Peyer's patch (tissue), 4 donors: ENCODE data around the gene INTS1. TPM values are rescaled to one million over a fixed set of nuclear protein-coding genes. Genes with fewer than 3 reads are reported as not detected.

Experiments used
- DNase-seq, 3 donors: peaks; one replicate each; pipeline ENCODE4 v3.0.0-alpha.2; 2017 to 2019
- H3K27ac ChIP-seq, 4 donors: fragments of 200-600 bp; sonication (generic); one replicate each; pipeline ENCODE4 v1.5.1; 2016 to 2019
- H3K27me3 ChIP-seq, 2 donors: fragments of 200-600 bp; sonication (generic); one replicate each; pipeline ENCODE4 v1.5.1; 2019
- H3K36me3 ChIP-seq, 3 donors: fragments of 200-600 bp; sonication (generic); one replicate each; pipeline ENCODE4 v1.5.1; 2016 to 2019
- H3K4me1 ChIP-seq, 4 donors: fragments of 200-600 bp; sonication (generic); one replicate each; pipeline ENCODE4 v1.5.1; 2016 to 2019
- H3K4me3 ChIP-seq, 4 donors: fragments of 200-600 bp; sonication (generic); 1 replicate in 3 of 4; 2 replicates in 1 of 4; pipeline ENCODE4 v1.5.1; 2016 to 2019; ENCODE audit warnings: mild to moderate bottlenecking in 1 of 4
- H3K9me3 ChIP-seq, 4 donors: fragments of 200-600 bp; sonication (generic); one replicate each; pipeline ENCODE4 v1.5.1; 2016 to 2019; ENCODE audit warnings: mild to moderate bottlenecking in 1 of 4
- CTCF ChIP-seq, 6 experiments: fragments of 450-650 bp in 4 of 6; fragments of 200-600 bp in 2 of 6; sonication (generic) in 1 of 6; IDR thresholded peaks; one replicate each; pipeline ENCODE4 v1.5.1; 2017 to 2019; ENCODE audit warnings: antibody characterized with exemption in 6 of 6, mild to moderate bottlenecking in 3 of 6, moderate library complexity in 1 of 6
- POLR2A ChIP-seq, 2 donors: fragments of 450-650 bp; IDR thresholded peaks; one replicate each; pipeline ENCODE4 v1.5.1; 2017; ENCODE audit warnings: antibody characterized with exemption in 2 of 2, mild to moderate bottlenecking in 2 of 2, moderate library complexity in 2 of 2
- total RNA-seq, 4 donors: library from RNA; depleted of rRNA; stranded (reverse); fragments of >200 nt; gene quantifications; one replicate each; pipeline ENCODE4 v1.1.0, GENCODE V29; 2016

INTS1 gene
- total RNA-seq, 4 donors from 2014 or later: 84.4 to 192 (median 108) TPM

GRCh38 chr7:1468643-1469298, 35.4 kb downstream of the INTS1 start:
- peaks cover 0 to 30% (median 5%) of the 10 kb centered on the region in 4 donors for H3K4me1 ChIP-seq
- H3K4me3 ChIP-seq: no peak overlapping the region
- H3K27me3 ChIP-seq: no peaks in the 10 kb centered on the region
- DNase-seq: no peak
- TF ChIP-seq POLR2A (IDR thresholded peaks at IDR 0.05): no peak
- peaks cover 0 to 48% (median 0%) of the 10 kb centered on the region in 3 donors for H3K36me3 ChIP-seq
- H3K27ac ChIP-seq: no peak overlapping the region
- H3K9me3 ChIP-seq: no peaks in the 10 kb centered on the region

- DNase-seq: no peak
- Histone ChIP-seq H3K27me3 (no peaks in the 10 kb centered on the region), H3K36me3 (peaks cover 0 to 43% (median 0%) of the 10 kb centered on the region in 3 donors), H3K4me1 (peaks cover 0 to 35% (median 6%) of the 10 kb centered on the region in 4 donors), H3K9me3 (no peaks in the 10 kb centered on the region), H3K4me3 (no peak overlapping the region), H3K27ac (no peak overlapping the region)
- TF ChIP-seq CTCF (IDR thresholded peaks at IDR 0.05): no peak
- no peak for TF ChIP-seq POLR2A (IDR thresholded peaks at IDR 0.05)
These were observed 36.0 kb downstream of the INTS1 start for GRCh38 chr7:1468203-1468602.

GRCh38 chr7:1466524-1467271, 37.5 kb downstream of the INTS1 start:
- Histone ChIP-seq H3K9me3 (no peaks in the 10 kb centered on the region), H3K4me1 (peaks cover 0 to 49% (median 8%) of the 10 kb centered on the region in 4 donors), H3K27ac (peak overlapping the region; percentile 44 to 81 (median 68)), H3K36me3 (peaks cover 0 to 28% (median 0%) of the 10 kb centered on the region in 3 donors), H3K27me3 (no peaks in the 10 kb centered on the region), H3K4me3 (no peak overlapping the region)
- DNase-seq: peak; percentile 31 to 90 (median 90)
- TF ChIP-seq POLR2A (IDR thresholded peaks at IDR 0.05) (peak in 1 of 2 donors; percentile 31), CTCF (IDR thresholded peaks at IDR 0.05) (peak in 3 of 6 experiments; percentile 33 to 51 (median 39))

GRCh38 chr7:1464694-1465093, 39.5 kb downstream of the INTS1 start:
- Histone ChIP-seq H3K4me1 (peaks cover 5 to 68% (median 17%) of the 10 kb centered on the region in 4 donors), H3K27me3 (no peaks in the 10 kb centered on the region), H3K4me3 (no peak overlapping the region), H3K9me3 (no peaks in the 10 kb centered on the region), H3K36me3 (peaks cover 0 to 8% (median 0%) of the 10 kb centered on the region in 3 donors), H3K27ac (peak overlapping the region in 1 of 4 donors; percentile 99)
- DNase-seq: no peak
- no peak for TF ChIP-seq CTCF (IDR thresholded peaks at IDR 0.05)
- TF ChIP-seq POLR2A (IDR thresholded peaks at IDR 0.05): no peak

- TF ChIP-seq CTCF (IDR thresholded peaks at IDR 0.05): no peak
- TF ChIP-seq POLR2A (IDR thresholded peaks at IDR 0.05): no peak
- no peaks in the 10 kb centered on the region for H3K27me3 ChIP-seq
- H3K9me3 ChIP-seq: no peaks in the 10 kb centered on the region
- peaks cover 7 to 68% (median 20%) of the 10 kb centered on the region in 4 donors for H3K4me1 ChIP-seq
- peak overlapping the region in 2 of 4 donors; percentile 96 to 99 for H3K27ac ChIP-seq
- H3K36me3 ChIP-seq: no peaks in the 10 kb centered on the region
- H3K4me3 ChIP-seq: no peak overlapping the region
- DNase-seq: peak in 1 of 3 donors; percentile 67
These were observed 40.4 kb downstream of the INTS1 start for GRCh38 chr7:1463676-1464223.
